ENCODE results near the gene HERC4.

HERC4 gene

DNA sequence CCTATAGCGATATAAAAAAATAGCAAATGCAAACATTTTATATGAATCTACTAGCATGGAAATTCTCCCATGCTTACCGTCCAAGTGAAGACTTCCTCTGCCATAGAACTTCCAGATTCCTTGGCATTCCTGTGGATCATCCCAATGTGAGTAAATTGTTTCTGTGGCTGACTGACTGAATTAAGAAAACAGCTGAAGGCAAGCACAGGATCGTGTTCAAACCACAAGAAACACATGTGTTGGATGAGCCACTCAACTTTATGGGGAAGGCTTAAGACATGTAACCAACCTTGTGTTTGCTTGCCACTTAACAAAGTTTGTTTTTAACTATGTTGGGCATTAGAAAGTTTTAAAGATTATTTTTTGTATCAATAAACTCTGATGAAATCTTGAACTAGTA is 31.6 kb upstream of the HERC4 start:
- DNase-seq: no peak
- Histone ChIP-seq H3K4me3 (ENCODE audit: low read depth, low read length) (no peak overlapping the region), H3K27me3 (no peaks in the 10 kb centered on the region), H3K4me1 (peaks cover 6% of the 10 kb centered on the region; the same call in 1 of the 2 replicates), H3K9me3 (no peaks in the 10 kb centered on the region), H3K36me3 (no peaks in the 10 kb centered on the region)
- TF ChIP-seq, protein P1, sequence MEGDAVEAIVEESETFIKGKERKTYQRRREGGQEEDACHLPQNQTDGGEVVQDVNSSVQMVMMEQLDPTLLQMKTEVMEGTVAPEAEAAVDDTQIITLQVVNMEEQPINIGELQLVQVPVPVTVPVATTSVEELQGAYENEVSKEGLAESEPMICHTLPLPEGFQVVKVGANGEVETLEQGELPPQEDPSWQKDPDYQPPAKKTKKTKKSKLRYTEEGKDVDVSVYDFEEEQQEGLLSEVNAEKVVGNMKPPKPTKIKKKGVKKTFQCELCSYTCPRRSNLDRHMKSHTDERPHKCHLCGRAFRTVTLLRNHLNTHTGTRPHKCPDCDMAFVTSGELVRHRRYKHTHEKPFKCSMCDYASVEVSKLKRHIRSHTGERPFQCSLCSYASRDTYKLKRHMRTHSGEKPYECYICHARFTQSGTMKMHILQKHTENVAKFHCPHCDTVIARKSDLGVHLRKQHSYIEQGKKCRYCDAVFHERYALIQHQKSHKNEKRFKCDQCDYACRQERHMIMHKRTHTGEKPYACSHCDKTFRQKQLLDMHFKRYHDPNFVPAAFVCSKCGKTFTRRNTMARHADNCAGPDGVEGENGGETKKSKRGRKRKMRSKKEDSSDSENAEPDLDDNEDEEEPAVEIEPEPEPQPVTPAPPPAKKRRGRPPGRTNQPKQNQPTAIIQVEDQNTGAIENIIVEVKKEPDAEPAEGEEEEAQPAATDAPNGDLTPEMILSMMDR (IDR thresholded peaks at IDR 0.05; ENCODE audit: low read depth, low read length): no peak

DNA sequence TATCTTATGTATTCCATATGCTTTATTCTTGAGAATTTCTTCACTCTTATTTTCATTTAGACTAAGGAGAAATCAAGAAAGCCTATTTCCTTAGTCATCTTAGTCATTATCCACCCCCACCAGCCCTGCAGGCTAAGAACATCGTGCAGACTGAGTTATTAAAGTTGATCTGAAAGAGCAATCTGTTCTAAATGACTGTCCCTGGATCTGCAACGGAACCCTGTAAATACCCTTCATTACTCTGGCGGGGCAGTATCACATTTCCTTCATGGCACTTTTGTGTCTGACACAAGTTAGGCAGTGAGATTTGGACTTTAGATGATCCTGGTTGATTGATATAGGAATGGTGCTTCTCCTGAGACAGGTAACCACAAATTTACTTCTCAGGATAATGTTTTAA is 30.7 kb upstream of the HERC4 start:
- H3K27me3 ChIP-seq: no peaks in the 10 kb centered on the region
- TF ChIP-seq, protein P1 (IDR thresholded peaks at IDR 0.05; ENCODE audit: low read depth, low read length): no peak
- DNase-seq: peak; percentile 18
- H3K36me3 ChIP-seq: no peaks in the 10 kb centered on the region
- peaks cover 10% of the 10 kb centered on the region; the same call in 1 of the 2 replicates for H3K4me1 ChIP-seq
- H3K9me3 ChIP-seq: no peaks in the 10 kb centered on the region
- no peak overlapping the region for H3K4me3 ChIP-seq (ENCODE audit: low read depth, low read length)

DNA sequence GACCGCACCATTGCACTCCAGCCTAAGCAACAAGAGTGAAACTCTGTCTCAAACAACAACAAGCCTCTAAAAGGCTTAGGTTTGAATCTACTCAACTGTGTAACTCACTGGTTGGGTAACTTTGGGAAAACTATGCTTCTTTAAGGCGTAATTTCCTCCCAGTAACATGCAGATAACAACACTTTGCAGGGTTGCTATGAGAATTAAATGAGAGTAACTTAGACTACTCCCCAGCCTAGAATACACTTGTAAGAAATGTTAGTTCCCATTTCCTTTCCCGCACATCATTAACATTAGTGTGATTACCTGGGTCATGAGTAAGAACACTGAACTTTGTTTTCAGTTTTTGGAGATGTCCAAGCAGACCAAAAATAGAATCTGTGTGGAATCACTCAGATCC is 28.8 kb upstream of the HERC4 start:
- H3K4me1 ChIP-seq: peaks cover 17% of the 10 kb centered on the region
- TF ChIP-seq, protein P1 (IDR thresholded peaks at IDR 0.05; ENCODE audit: low read depth, low read length): no peak
- H3K4me3 ChIP-seq (ENCODE audit: low read depth, low read length): no peak overlapping the region
- H3K9me3 ChIP-seq: no peaks in the 10 kb centered on the region
- no peaks in the 10 kb centered on the region for H3K27me3 ChIP-seq
- no peaks in the 10 kb centered on the region for H3K36me3 ChIP-seq
- DNase-seq: no peak

DNA sequence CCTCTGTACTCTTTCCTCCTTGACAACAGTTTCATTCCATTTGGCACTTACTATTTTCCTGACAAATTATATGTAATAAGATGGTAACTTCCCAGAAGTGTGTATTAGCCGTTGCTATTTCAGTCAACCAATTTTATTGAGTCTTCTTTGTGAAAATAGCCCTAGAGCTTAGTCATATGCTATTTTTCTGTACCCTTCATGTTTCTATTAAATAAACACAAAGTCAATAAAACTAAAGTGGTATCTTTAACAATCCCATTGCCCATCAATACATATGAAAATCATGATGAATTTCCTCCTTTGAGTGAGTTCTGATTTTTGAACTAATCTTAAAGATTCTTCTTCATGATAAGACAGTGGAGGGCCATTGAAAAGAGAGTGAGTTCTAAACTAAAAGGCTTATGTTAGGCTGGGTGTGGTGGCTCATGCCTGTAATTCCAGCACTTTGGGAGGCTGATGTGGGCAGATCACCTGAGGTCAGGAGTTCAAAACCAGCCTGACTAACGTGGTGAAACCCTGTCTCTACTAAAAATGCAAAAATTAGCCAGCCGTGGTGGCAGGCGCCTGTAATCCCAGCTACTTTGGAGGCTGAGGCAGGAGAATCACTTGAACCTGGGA is 28.3 kb upstream of the HERC4 start:
- H3K4me1 ChIP-seq: peaks cover 17% of the 10 kb centered on the region
- TF ChIP-seq, protein P1 (IDR thresholded peaks at IDR 0.05; ENCODE audit: low read depth, low read length): no peak

DNA sequence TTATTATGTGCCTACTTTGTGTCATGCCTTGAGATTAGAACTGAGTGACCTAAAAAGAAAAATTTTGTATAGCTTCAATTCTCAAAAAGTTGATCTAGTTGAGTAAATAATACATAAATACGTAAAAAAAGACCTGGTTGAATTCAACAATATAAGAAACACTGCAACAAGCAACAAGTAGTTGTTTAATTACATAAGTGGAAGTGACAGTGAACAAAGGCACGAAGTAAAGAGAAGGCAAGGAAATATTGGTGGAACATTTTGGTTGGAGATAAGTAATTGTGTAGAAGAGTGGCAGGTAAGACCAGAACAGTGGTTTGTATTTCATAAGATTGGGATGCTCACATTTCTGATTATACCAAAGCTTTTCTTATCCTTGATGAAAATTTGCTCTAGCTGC is 26.0 kb upstream of the HERC4 start:
- H3K4me3 ChIP-seq (ENCODE audit: low read depth, low read length): no peak overlapping the region
- H3K36me3 ChIP-seq: no peaks in the 10 kb centered on the region
- no peak for DNase-seq
- H3K9me3 ChIP-seq: no peaks in the 10 kb centered on the region
- TF ChIP-seq, protein P1 (IDR thresholded peaks at IDR 0.05; ENCODE audit: low read depth, low read length): no peak
- no peaks in the 10 kb centered on the region for H3K27me3 ChIP-seq
- peaks cover 22% of the 10 kb centered on the region for H3K4me1 ChIP-seq

More for the DNA sequence above, 28.3 kb upstream of the HERC4 start:
- no peak for DNase-seq
- no peaks in the 10 kb centered on the region for H3K36me3 ChIP-seq
- H3K9me3 ChIP-seq: no peaks in the 10 kb centered on the region
- no peak overlapping the region for H3K4me3 ChIP-seq (ENCODE audit: low read depth, low read length)
- H3K27me3 ChIP-seq: no peaks in the 10 kb centered on the region

DNA sequence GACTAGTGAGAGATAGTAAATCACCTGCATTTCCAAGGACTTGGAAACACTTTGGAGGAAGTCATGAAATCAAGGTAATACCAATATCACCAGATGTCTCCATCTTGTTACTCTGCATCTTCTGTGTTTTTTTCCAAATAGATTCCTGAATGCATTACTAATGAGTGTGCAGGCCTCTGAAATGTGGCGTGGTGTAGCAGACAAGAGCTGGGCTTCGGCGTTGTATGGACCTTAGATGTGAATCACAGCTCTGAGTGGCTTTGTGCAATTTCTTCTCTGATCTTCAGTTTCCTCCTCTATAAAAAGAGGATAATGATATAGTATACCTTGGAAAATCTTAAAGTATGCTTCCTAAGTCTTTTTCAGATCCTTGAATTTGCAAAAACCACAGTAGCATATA is 24.7 kb upstream of the HERC4 start:
- Histone ChIP-seq H3K36me3 (no peaks in the 10 kb centered on the region), H3K27me3 (no peaks in the 10 kb centered on the region), H3K4me3 (ENCODE audit: low read depth, low read length) (no peak overlapping the region), H3K4me1 (peaks cover 17% of the 10 kb centered on the region), H3K9me3 (no peaks in the 10 kb centered on the region)
- TF ChIP-seq, protein P1 (IDR thresholded peaks at IDR 0.05; ENCODE audit: low read depth, low read length): no peak
- peak; percentile 15 for DNase-seq

Measured in BE2C (cell line).